ENCODE measurements around the gene PTP4A1. TPM values are rescaled to one million over a fixed set of nuclear protein-coding genes. Genes with fewer than 3 reads are reported as not detected.
A peak's percentile ranks its signal among the peaks of the same experiment; 100 is the strongest.

The PTP4A1 gene
- total and polyA plus RNA-seq, 2 of the 13 experiments (the other 11 are each of a cell fraction or from before 2014, with no cell fraction given) = 141 to 376 TPM

DNA sequence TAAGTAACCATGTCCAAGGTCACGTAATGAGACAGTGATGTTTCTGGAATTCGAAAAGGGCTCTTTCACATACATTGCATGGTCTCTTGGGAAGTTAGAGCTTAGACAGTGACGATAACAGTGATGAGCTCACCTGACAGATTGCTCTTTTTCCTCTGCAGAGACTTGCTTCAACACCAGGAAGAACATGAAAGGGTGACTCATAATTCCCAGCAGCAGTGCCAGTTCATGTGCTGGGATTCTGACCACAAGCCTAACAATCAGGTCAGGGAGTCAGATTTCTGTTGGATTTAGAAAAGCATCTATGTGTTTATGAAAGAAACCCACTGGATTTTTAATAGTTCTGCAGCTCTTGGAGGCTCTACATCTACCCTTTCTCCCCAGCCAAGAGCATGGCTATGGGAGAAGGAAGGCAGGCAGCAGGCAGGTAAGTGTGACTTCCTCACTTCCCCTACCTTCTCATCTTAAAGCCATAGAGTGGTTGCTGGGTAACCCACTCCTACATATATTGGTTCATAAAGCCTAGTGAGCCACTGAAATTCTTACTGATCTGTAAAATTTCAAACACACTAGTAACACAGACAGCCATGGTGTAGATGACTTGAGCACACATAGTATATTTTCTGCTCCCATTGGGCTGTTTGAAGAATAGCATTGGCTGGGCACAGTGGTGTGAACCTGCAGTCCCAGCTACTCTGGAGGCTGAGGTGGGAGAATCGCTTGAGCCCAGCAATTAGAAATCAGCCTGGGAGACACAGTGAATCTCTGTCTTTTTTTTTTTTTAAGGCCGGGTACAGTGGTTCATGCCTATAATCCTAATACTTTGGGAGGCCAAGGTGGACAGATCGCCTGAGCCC, 44.4 kb upstream of the PTP4A1 start (continued):
- TF ChIP-seq, protein P1, sequence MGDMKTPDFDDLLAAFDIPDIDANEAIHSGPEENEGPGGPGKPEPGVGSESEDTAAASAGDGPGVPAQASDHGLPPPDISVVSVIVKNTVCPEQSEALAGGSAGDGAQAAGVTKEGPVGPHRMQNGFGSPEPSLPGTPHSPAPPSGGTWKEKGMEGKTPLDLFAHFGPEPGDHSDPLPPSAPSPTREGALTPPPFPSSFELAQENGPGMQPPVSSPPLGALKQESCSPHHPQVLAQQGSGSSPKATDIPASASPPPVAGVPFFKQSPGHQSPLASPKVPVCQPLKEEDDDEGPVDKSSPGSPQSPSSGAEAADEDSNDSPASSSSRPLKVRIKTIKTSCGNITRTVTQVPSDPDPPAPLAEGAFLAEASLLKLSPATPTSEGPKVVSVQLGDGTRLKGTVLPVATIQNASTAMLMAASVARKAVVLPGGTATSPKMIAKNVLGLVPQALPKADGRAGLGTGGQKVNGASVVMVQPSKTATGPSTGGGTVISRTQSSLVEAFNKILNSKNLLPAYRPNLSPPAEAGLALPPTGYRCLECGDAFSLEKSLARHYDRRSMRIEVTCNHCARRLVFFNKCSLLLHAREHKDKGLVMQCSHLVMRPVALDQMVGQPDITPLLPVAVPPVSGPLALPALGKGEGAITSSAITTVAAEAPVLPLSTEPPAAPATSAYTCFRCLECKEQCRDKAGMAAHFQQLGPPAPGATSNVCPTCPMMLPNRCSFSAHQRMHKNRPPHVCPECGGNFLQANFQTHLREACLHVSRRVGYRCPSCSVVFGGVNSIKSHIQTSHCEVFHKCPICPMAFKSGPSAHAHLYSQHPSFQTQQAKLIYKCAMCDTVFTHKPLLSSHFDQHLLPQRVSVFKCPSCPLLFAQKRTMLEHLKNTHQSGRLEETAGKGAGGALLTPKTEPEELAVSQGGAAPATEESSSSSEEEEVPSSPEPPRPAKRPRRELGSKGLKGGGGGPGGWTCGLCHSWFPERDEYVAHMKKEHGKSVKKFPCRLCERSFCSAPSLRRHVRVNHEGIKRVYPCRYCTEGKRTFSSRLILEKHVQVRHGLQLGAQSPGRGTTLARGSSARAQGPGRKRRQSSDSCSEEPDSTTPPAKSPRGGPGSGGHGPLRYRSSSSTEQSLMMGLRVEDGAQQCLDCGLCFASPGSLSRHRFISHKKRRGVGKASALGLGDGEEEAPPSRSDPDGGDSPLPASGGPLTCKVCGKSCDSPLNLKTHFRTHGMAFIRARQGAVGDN (CRISPR knock-in tag; IDR thresholded peaks at IDR 0.05) = no peak
- peak; percentile 85 for TF ChIP-seq TBX2 (CRISPR knock-in tag; IDR thresholded peaks at IDR 0.05; ENCODE audit: borderline replicate concordance)
- peak; percentile 88 for TF ChIP-seq CEBPG (CRISPR knock-in tag; IDR thresholded peaks at IDR 0.05)
- TF ChIP-seq ELF1 (CRISPR knock-in tag; IDR thresholded peaks at IDR 0.05) = peak; percentile 84
- peak; percentile 79 for TF ChIP-seq ZNF792 (CRISPR knock-in tag; IDR thresholded peaks at IDR 0.05)
- peak; percentile 54; the same call in 1 of the 2 replicates for TF ChIP-seq ZNF670 (CRISPR knock-in tag; IDR thresholded peaks at IDR 0.05; ENCODE audit: borderline replicate concordance)
- TF ChIP-seq SOX13 (IDR thresholded peaks at IDR 0.05) = peak; percentile 42; the same call in 1 of the 2 replicates
- TF ChIP-seq SOX13 (CRISPR knock-in tag; conservative IDR thresholded peaks at IDR 0.05 in 1 of 2, IDR thresholded peaks at IDR 0.05 in 1 of 2) = peak in 1 of 2 experiments; percentile 91; a peak in 2 of 4 replicates
- TF ChIP-seq ZNF33A (CRISPR knock-in tag; IDR thresholded peaks at IDR 0.05; ENCODE audit: borderline replicate concordance) = no peak
